Activated CD8-positive, alpha-beta memory T cell treated with anti-CD3 and anti-CD28 coated beads, Interleukin-2, amount 50 U/mL, for 4 hours (primary cell): ENCODE data around the gene LMOD3.

ENCODE experiments used
- DNase-seq: peaks from one replicate; pipeline ENCODE4 v3.0.0-alpha.2; 2020

The LMOD3 gene

DNA sequence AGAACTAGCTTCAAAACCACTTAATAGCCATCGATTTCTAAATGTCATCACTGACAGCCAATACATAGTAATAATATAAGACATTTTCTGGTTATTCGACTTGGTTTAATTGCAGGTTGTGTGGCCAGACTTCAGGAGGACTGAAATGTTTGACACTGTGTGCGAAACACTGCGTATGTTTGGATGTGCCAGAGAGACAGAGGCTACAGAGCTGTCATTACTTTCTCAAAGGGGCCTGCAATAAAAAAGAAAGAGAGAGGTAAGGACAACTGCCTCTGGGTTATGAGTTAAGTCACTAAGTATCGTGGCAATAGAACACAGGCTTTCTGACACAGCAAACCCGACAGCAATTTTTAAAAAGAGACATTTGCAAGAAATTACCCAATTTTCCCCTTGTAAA, 882 bp downstream of the LMOD3 start:
- DNase-seq: no peak

GRCh38 chr3:69120879-69121464, 1.4 kb downstream of the LMOD3 start:
- peak; percentile 83 for DNase-seq

- no peak for DNase-seq
These were observed 2.7 kb downstream of the LMOD3 start for GRCh38 chr3:69119681-69120080.

GRCh38 chr3:69119138-69119537, 3.3 kb downstream of the LMOD3 start:
- no peak for DNase-seq

- DNase-seq: no peak
These were observed 3.8 kb downstream of the LMOD3 start for GRCh38 chr3:69118555-69118954.

- no peak for DNase-seq
These were observed 5.5 kb downstream of the LMOD3 start for GRCh38 chr3:69116897-69117296.

- DNase-seq: no peak
These were observed 6.2 kb downstream of the LMOD3 start for GRCh38 chr3:69116162-69116561.

DNA sequence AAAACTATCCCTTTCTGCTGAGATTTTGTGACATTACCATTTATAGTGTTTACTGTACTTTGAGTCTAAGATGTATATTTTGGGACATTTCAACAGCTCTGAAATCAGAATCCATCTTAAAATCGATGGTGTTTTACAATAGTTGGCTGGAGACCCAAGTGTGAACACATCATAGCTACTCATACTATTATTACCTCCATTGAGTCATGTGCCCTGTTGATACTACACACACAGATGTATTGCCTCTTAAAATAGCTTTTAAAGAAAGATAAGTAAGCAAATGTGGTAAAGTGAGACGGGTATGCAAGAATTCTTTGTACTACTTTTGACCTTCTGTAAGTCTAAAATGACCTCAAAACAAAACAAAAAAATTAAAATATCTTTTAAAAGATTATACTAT, 6.7 kb downstream of the LMOD3 start:
- no peak for DNase-seq

GRCh38 chr3:69113536-69113935, 8.9 kb downstream of the LMOD3 start:
- no peak for DNase-seq

GRCh38 chr3:69110941-69111546, 11.4 kb downstream of the LMOD3 start:
- DNase-seq: no peak

DNA sequence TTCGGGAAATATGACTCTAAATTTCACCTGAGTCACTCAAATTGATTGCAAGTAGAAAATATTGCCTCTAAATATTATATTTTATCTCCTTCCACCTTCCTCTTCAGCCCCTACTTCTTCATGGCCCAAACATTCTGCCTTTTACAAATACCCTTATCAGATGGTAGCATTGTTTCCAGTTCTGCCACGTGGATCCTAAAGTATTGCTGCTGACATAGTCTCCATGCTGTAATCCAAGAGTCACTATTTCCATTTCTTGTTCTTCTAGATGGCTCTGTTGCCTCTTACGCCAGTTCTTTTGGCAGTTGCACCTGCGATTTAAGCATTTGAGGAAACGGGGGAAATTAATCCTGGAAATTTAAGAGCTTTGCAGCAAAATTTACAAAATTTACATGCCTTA, 13.6 kb downstream of the LMOD3 start:
- no peak for DNase-seq

DNA sequence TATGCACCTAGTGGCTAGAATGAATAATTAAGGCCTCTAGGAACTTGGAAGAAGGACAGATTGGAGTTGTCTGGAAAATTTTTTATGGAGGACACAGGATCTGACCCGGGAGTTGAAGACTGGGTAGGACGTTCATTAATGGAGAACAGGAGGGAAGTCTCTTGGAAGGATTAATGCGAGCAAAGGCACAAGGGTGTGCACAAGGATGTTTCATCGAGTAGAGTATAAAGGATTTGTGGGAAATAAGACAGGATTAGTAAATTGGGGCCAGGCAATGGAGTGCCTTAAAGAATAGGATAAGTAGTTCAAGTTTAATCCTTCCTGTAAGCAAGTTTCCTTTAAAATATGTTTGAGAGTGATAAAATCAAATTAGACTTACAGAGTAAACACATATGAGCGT, 14.6 kb downstream of the LMOD3 start:
- no peak for DNase-seq

DNA sequence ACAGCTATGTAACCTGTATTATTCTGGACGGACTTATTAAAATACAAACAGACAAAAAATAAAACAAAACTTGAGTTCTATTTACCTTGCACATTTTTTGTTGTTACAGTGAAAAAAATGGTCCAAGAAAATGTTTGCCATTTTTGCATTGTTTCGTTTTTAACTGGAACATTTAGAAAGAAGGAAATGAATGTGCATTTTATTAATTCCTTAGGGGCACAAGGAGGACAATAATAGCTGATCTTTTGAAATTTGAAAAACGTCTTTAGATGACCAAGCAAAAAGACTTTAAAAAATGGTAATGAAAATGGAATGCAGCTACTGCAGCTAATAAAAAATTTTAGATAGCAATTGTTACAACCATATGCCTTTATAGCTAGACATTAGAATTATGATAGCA, 17.1 kb downstream of the LMOD3 start:
- no peak for DNase-seq

DNA sequence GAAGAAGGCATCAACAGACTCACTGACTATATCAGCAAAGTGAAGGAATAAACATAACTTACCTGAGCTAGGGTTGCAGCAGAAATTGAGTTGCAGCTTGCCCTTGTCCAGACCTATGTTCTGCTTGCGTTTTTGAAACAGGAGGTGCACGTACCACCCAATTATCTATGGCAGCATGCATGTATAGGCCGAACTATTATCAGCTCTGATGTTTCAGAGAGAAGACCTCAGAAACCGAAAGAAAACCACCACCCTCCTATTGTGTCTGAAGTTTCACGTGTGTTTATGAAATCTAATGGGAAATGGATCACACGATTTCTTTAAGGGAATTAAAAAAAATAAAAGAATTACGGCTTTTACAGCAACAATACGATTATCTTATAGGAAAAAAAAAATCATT, 17.8 kb downstream of the LMOD3 start:
- DNase-seq: no peak

DNA sequence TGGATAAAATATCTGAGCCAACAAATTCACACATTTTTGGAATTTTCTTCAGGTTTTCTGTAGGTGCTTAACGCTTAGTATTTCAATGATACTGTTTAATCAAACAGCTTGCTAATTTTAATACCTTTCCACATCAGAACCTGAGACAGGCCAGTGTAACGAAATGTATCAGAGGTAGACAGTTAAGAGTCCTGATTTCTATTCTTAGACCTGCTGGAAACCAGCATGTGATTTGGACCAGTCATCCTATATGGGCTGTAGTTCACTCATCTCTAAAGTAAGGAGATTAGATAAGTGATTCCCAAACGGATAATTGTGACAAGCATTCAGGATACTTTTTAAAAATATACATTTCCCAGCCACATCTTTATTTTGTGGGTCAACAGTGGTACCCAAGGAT, 19.3 kb downstream of the LMOD3 start:
- DNase-seq: no peak

GRCh38 chr3:69102384-69102783, 20.0 kb downstream of the LMOD3 start:
- no peak for DNase-seq

- DNase-seq: no peak
These were observed 22.8 kb downstream of the LMOD3 start for GRCh38 chr3:69099576-69099975.

DNA sequence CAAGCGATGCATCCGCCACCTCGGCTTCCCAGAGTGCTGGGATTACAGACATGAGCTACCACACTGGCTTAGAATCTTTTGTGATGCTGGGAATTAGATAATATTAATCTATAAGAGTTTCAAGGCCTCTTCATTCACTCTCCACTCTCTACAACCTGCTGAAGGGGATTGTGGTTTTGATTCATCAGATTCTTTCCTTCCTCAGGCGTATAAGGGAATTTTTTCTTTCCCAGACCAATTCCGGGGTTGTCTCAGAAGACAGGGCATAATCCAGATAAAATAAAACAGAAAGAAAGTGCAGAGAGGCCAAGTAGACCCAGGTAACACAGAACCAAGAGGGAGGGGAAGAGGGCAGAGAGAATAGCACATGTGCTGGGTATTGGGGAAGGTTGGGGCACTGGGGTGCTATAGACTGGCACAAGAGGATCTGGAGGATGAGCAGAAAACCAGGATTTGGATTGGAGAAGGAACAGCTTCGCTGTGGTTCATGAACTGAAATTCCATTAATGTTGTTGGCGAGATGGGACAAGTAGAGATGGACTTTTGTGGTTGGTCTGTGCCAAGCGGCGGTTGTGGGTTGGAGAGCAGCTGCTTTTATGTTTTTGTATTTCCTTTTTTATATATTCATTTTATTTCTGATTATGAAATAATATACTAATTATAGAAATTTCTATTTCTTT, 24.8 kb downstream of the LMOD3 start:
- DNase-seq: no peak

GRCh38 chr3:69096299-69096698, 26.1 kb downstream of the LMOD3 start:
- DNase-seq: no peak

- DNase-seq: no peak
These were observed 26.8 kb downstream of the LMOD3 start for GRCh38 chr3:69095636-69096035.

DNA sequence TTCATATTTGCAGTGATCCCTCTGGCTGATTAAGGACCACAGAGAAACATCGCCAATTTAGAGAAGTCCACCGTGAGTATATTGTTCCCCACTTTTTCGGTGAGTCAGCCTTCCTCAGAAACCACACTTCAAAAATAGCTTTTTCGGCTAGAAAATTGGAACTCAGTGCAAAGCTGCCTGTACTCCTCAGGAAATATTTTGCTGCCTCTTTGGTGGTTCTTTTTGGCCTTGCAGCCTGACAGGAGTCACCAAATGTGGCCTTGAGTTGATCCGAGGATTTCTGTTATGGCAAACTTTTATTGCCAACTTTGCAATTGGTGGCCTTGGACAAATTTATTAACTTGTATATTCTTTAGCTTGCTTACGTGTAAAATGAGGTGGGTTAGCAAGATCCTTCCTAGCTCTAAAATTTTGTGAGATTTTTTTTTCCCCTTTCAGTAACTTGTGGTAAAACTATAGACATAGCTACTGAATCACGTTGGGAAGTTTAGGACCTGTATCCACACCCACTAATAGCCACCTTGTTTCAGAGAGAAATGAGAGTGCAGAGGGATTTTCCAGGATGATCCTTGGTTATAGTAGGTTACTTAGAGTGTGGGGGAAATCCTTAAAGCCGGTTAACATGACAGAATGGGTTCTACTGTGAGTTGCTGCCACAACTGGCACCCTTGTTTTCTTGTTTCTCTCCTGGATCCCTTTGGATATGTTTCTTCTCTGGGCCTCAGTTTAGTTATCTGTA, 27.8 kb downstream of the LMOD3 start:
- DNase-seq: no peak

DNA sequence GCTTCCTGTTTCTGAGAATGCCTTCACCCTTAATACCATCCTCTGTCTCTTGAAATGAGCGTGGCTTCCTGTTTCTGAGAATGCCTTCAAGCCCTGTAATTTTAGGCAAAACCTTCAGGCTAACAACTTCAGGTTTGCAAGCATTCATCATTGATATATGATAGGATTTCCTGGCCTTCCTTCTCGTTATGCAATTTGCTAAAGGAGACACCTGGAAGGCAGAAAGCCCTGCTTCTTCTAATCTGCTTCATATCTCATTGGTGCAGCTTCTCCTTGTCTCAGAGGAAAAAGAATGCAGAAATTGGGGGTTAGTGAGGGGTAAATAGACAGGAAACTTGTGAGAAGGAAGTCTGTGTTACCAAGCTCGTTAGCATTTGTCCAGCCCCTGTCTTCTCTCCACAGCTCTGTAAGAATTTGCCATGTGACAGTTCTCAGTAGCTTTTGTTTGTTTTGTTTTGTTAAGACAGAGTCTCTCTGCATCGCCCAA, 30.3 kb downstream of the LMOD3 start:
- DNase-seq: no peak

DNA sequence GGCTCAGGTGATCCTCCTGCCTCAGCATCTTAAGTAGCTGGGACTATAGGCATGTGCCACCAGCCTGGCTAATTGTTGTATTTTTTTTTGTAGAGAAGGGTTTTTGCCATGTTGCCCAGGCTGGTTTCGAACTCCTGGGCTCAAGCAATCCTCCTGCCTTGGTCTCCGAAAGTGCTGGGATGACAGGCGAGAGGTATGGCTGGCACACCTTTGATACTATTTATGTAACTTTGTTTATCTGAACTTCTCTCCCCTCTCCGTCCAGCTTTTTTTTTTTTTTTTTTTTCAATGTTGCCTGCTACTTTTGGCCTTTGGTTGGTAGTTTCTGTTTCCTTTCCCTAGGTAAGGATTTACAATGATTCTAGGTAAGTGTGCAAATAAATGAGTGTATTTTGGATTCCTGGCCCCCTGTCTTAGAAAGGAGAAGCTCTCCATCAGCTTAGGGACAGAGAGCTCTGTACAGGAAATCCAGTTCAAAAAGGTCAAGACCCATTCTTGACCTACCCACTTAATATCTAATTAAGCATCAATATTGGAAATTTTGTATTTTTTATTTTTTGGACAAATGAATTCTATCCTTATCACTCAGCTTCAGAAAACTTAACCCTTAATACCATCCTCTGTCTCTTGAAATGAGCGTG, 30.9 kb downstream of the LMOD3 start:
- no peak for DNase-seq
